Measurements from ENCODE around the gene NINL.

GRCh38 chr20:25493137-25493536 lies 92.2 kb downstream of the NINL start:
- TF ChIP-seq EZH2phosphoT487 (IDR thresholded peaks at IDR 0.05; ENCODE audit: borderline replicate concordance, low read length): no peak
- no peak for TF ChIP-seq CTCF (IDR thresholded peaks at IDR 0.05; ENCODE audit: low read depth, low read length, poor library complexity, severe bottlenecking)

Data from DOHH2 (cell line).